NCI-H748 treated with DMSO at 0.1 percent for 48 hours (cell line): ENCODE results near the gene CCDC116.

Experiments used
- DNase-seq: peaks from one replicate; lab custom pipeline; 2025; lab: John Stamatoyannopoulos, UW

The CCDC116 gene

DNA sequence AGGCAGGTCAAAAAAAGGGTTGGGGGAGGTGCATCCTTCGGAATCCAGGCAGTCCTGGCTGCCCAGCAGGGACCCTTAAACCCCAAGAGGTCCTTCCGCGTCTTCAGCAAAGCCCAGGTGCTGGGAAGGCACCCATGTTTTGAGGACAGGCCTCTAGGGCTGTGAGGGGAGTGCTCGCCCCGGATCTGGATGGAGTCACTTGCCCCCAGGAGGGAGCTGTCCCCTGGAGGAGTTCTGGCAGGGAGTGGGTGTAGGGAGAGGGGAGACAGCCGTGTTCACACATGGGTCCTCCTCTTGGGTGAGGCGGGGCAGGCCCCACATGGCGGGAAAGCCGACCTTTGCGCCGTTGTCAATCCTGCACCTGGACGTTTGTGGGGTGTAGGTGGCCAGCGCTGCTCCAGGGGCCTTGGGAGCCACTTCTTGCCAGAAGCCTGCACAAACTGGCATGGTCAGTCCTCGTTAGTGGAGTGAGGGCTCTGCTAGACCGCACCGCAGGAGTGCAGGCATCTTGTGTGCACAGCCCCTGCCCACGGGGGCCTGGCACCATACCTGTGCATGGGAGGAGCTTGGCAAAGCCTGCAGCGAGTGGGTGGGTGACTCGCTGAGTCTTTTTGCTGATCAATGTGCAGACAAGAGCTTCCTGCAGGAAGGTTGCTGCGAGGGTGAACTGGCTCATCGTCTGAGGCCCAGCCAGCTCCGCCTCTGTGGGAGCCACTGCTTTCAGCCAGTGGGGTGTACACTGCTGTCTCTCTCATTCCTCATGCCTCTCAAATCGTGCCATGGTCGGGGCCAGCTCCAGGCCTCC lies 49.2 kb downstream of the CCDC116 start:
- DNase-seq: no peak

DNA sequence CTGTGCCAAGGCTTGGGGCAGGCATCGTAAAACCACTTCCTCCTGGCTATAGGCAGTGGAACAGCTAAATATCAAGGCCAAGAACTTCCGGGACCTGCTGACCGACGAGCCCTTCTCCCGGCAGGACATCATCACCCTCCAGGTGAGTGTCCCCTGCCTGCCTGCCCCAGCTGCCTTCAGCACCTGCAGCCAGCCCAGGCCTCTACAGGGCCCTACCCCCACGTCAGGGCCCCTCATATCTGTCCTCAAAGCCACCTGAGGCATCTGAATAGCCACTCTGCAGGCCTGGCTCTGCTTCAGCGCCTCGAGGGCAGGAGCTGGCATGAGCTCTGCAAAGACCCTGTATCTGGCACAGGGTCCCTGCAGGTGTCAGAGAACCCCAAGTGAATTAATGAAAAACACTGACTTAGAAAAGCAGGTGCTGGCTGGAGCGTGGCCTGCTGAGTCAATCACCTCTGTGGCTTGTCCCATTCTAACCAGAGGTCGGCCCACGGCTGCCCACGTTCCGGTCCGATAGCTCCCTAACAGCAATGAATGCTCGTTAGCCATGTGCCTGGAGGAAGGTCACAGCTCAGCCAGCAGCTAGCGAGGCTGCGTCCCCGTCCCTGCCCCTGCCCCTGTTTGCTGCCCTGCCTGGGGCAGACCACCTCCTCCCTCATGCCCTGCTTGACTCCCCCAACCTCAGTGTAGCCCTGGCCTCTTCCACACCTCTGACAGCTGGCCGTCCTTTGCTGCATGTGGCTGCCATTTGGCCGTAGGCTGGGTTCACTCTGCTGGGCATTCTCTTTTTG lies 50.0 kb downstream of the CCDC116 start:
- DNase-seq: no peak

DNA sequence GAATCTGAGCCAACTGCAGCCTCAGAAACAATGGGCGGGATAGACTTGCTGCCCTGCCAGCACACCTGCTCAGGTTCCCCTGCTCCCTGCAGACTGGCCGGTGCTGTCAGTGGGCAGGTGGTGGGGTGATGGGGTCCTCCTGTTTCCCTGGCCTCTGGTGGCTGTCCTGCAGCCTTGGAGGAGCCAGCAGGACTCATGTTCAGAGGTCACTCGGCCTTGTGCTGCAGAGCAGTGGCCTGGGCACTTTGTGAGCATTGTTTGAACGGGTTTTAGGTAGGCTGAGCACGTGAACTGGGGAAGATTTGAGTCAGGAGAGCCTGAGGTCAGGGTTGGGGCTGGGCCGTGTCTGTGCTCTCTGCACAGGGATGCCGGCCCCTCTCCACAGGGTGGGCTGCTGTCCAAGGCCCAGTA lies 50.8 kb downstream of the CCDC116 start:
- DNase-seq: no peak

DNA sequence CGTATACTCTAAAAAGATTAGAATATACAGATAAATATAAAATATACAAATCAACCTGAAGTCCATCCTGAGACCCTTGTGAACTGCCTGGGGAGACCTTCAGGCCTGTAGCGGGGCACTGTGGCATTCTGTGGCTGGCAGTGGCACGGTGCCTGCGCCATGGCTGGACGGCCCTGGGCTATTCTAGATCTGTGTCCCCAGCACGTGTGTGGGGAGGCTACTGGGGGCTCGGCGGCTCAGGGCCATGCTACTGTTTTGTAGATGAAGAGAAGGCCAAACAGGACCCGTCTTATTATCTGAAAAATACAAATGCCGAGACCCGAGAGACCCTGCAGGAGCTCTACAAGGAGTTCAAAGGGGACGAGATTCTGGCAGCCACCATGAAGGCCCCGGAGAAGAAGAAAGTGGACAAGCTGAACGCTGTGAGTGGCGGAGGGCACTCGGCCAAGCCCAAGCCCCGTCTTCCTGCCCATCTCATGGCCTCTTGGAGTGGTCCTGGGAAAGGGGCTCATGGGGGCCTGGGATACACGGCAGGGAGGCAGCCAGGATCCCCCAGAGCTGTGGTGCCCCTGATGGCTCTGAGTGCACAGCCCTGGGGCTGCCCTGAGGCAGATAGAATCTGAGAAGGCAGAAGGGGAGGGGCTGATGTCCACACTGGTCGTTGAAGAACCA lies 52.1 kb downstream of the CCDC116 start:
- DNase-seq: no peak

DNA sequence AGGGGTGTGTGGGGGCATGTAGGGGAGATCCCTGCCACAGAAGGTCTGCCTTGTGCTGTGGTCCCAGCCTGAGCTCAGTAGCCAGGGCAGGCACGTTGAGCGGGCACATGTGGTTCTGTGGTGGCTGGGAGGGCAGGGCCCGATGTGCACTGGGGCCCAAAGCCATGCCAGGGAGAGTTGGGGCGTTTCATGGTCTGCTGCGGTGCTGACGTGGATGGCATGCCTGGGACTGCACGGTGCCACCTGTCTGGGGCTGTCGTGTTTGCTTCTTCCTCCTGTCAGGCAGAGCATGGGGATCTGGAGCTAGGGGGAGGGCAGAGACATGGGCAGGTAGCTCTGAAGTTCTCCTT lies 52.6 kb downstream of the CCDC116 start:
- DNase-seq: no peak

DNA sequence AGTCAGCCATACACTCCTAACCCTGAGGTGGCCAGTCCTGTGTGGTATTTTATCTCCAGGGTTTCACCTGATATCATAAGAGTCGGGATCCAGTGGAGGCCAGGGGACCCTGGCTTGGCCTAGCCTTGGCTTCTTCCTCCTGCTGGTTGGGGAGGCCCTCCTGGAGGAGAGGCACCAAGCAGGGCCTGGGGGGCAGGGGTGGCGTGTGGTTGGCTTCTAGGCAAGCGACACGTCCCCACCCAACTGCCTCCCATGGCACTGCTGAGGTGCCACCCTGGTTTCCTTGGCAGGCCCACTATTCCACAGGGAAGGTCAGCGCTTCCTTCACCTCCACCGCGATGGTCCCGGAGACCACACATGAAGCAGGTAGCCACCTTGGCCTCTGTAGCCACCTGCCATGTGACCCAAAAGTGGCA lies 53.6 kb downstream of the CCDC116 start:
- no peak for DNase-seq
